ENCODE data around the gene TSPAN9.
A peak's percentile ranks its signal among the peaks of the same experiment; 100 is the strongest.
"Not testable (repeated sequence)": the region's sequence is repeated elsewhere in the genome, so short reads cannot be mapped to it uniquely, and the experiment has no call there.

TSPAN9 gene

GRCh38 chr12:3065300-3065699 lies 11.9 kb upstream of the TSPAN9 start:
- Histone ChIP-seq H3K27me3 (ENCODE audit: insufficient read depth, low read depth, severe bottlenecking) (no peaks in the 10 kb centered on the region), H3K27ac (no peak overlapping the region), H3K9me3 (ENCODE audit: severe bottlenecking) (peaks cover 6% of the 10 kb centered on the region), H3K4me3 (ENCODE audit: low read depth, low read length) (no peak overlapping the region), H3K36me3 (no peaks in the 10 kb centered on the region)
- TF ChIP-seq CTCF (IDR thresholded peaks at IDR 0.05; ENCODE audit: low read depth, low read length): no peak
- no peak for DNase-seq

GRCh38 chr12:3065846-3066245 lies 11.3 kb upstream of the TSPAN9 start:
- not testable (repeated sequence) for H3K27me3 ChIP-seq (ENCODE audit: insufficient read depth, low read depth, severe bottlenecking); H3K36me3 ChIP-seq; H3K9me3 ChIP-seq (ENCODE audit: severe bottlenecking); DNase-seq; H3K27ac ChIP-seq; H3K4me3 ChIP-seq (ENCODE audit: low read depth, low read length)

- H3K9me3 ChIP-seq (ENCODE audit: severe bottlenecking): no peaks in the 10 kb centered on the region
- no peak overlapping the region for H3K4me3 ChIP-seq (ENCODE audit: low read depth, low read length)
- no peaks in the 10 kb centered on the region for H3K36me3 ChIP-seq
- H3K27me3 ChIP-seq (ENCODE audit: insufficient read depth, low read depth, severe bottlenecking): no peaks in the 10 kb centered on the region
- no peak for DNase-seq
- no peak for TF ChIP-seq CTCF (IDR thresholded peaks at IDR 0.05; ENCODE audit: low read depth, low read length)
- H3K27ac ChIP-seq: no peak overlapping the region
These were observed 7.5 kb upstream of the TSPAN9 start for GRCh38 chr12:3069714-3070113.

- TF ChIP-seq CTCF (IDR thresholded peaks at IDR 0.05; ENCODE audit: low read depth, low read length): no peak
- no peaks in the 10 kb centered on the region for H3K9me3 ChIP-seq (ENCODE audit: severe bottlenecking)
- no peak for DNase-seq
- H3K27ac ChIP-seq: no peak overlapping the region
- H3K36me3 ChIP-seq: no peaks in the 10 kb centered on the region
- H3K4me3 ChIP-seq (ENCODE audit: low read depth, low read length): no peak overlapping the region
- no peaks in the 10 kb centered on the region for H3K27me3 ChIP-seq (ENCODE audit: insufficient read depth, low read depth, severe bottlenecking)
These were observed 6.1 kb upstream of the TSPAN9 start for GRCh38 chr12:3071107-3071506.

- Histone ChIP-seq H3K27me3 (ENCODE audit: insufficient read depth, low read depth, severe bottlenecking) (no peaks in the 10 kb centered on the region), H3K9me3 (ENCODE audit: severe bottlenecking) (no peaks in the 10 kb centered on the region), H3K4me3 (ENCODE audit: low read depth, low read length) (no peak overlapping the region), H3K36me3 (no peaks in the 10 kb centered on the region), H3K27ac (no peak overlapping the region)
- no peak for TF ChIP-seq CTCF (IDR thresholded peaks at IDR 0.05; ENCODE audit: low read depth, low read length)
- DNase-seq: no peak
These were observed 5.5 kb upstream of the TSPAN9 start for GRCh38 chr12:3071710-3072109.

- Histone ChIP-seq H3K27me3 (ENCODE audit: insufficient read depth, low read depth, severe bottlenecking) (no peaks in the 10 kb centered on the region), H3K36me3 (no peaks in the 10 kb centered on the region), H3K27ac (peak overlapping the region; percentile 29), H3K4me3 (ENCODE audit: low read depth, low read length) (no peak overlapping the region), H3K9me3 (ENCODE audit: severe bottlenecking) (no peaks in the 10 kb centered on the region)
- peak; percentile 95 for TF ChIP-seq CTCF (IDR thresholded peaks at IDR 0.05; ENCODE audit: low read depth, low read length)
- DNase-seq: peak; percentile 85
These were observed 3.5 kb upstream of the TSPAN9 start for GRCh38 chr12:3073438-3074250.

Data from WERI-Rb-1 (cell line).